ENCODE results near the gene SORBS2.

The SORBS2 gene

GRCh38 chr4:185755451-185755850 is 56.5 kb downstream of the SORBS2 start:
- Histone ChIP-seq H3K27me3 (ENCODE audit: control insufficient read depth, insufficient read depth, low read length) (no peaks in the 10 kb centered on the region), H3K9me3 (ENCODE audit: control insufficient read depth, low read length) (no peaks in the 10 kb centered on the region), H3K4me3 (ENCODE audit: low read length) (no peak overlapping the region), H3K9ac (ENCODE audit: low read length) (no peak overlapping the region), H3K36me3 (ENCODE audit: control insufficient read depth, insufficient read depth, low read length) (no peaks in the 10 kb centered on the region), H3K4me1 (ENCODE audit: control insufficient read depth, insufficient read depth, low read length) (peaks cover 25% of the 10 kb centered on the region)

- H3K9me3 ChIP-seq (ENCODE audit: control insufficient read depth, low read length), result no peaks in the 10 kb centered on the region
- H3K9ac ChIP-seq (ENCODE audit: low read length), result no peak overlapping the region
- no peaks in the 10 kb centered on the region for H3K27me3 ChIP-seq (ENCODE audit: control insufficient read depth, insufficient read depth, low read length)
- H3K4me1 ChIP-seq (ENCODE audit: control insufficient read depth, insufficient read depth, low read length), result peaks cover 21% of the 10 kb centered on the region
- no peaks in the 10 kb centered on the region for H3K36me3 ChIP-seq (ENCODE audit: control insufficient read depth, insufficient read depth, low read length)
- no peak overlapping the region for H3K4me3 ChIP-seq (ENCODE audit: low read length)
Measured at GRCh38 chr4:185754961-185755360, 57.0 kb downstream of the SORBS2 start.

GRCh38 chr4:185752872-185753271 is 59.1 kb downstream of the SORBS2 start:
- Histone ChIP-seq H3K4me1 (ENCODE audit: control insufficient read depth, insufficient read depth, low read length) (peaks cover 12% of the 10 kb centered on the region), H3K36me3 (ENCODE audit: control insufficient read depth, insufficient read depth, low read length) (no peaks in the 10 kb centered on the region), H3K4me3 (ENCODE audit: low read length) (no peak overlapping the region), H3K9me3 (ENCODE audit: control insufficient read depth, low read length) (no peaks in the 10 kb centered on the region), H3K27me3 (ENCODE audit: control insufficient read depth, insufficient read depth, low read length) (no peaks in the 10 kb centered on the region), H3K9ac (ENCODE audit: low read length) (no peak overlapping the region)

- no peaks in the 10 kb centered on the region for H3K36me3 ChIP-seq (ENCODE audit: control insufficient read depth, insufficient read depth, low read length)
Measured at GRCh38 chr4:185749858-185750257, 62.1 kb downstream of the SORBS2 start.

GRCh38 chr4:185748901-185749390 is 63.0 kb downstream of the SORBS2 start:
- Histone ChIP-seq H3K36me3 (ENCODE audit: control insufficient read depth, insufficient read depth, low read length) (no peaks in the 10 kb centered on the region), H3K9me3 (ENCODE audit: control insufficient read depth, low read length) (no peaks in the 10 kb centered on the region), H3K27me3 (ENCODE audit: control insufficient read depth, insufficient read depth, low read length) (no peaks in the 10 kb centered on the region), H3K9ac (ENCODE audit: low read length) (no peak overlapping the region), H3K4me1 (ENCODE audit: control insufficient read depth, insufficient read depth, low read length) (no peaks in the 10 kb centered on the region), H3K4me3 (ENCODE audit: low read length) (no peak overlapping the region)

More at GRCh38 chr4:185749858-185750257, 62.1 kb downstream of the SORBS2 start:
- H3K27me3 ChIP-seq (ENCODE audit: control insufficient read depth, insufficient read depth, low read length), result no peaks in the 10 kb centered on the region
- H3K9me3 ChIP-seq (ENCODE audit: control insufficient read depth, low read length), result no peaks in the 10 kb centered on the region
- no peak overlapping the region for H3K4me3 ChIP-seq (ENCODE audit: low read length)
- peaks cover 7% of the 10 kb centered on the region for H3K4me1 ChIP-seq (ENCODE audit: control insufficient read depth, insufficient read depth, low read length)
- no peak overlapping the region for H3K9ac ChIP-seq (ENCODE audit: low read length)

GRCh38 chr4:185745891-185746290 is 66.1 kb downstream of the SORBS2 start:
- H3K9ac ChIP-seq (ENCODE audit: low read length), result no peak overlapping the region
- no peaks in the 10 kb centered on the region for H3K9me3 ChIP-seq (ENCODE audit: control insufficient read depth, low read length)
- no peaks in the 10 kb centered on the region for H3K36me3 ChIP-seq (ENCODE audit: control insufficient read depth, insufficient read depth, low read length)
- no peak overlapping the region for H3K4me3 ChIP-seq (ENCODE audit: low read length)
- H3K27me3 ChIP-seq (ENCODE audit: control insufficient read depth, insufficient read depth, low read length), result no peaks in the 10 kb centered on the region
- no peaks in the 10 kb centered on the region for H3K4me1 ChIP-seq (ENCODE audit: control insufficient read depth, insufficient read depth, low read length)

- Histone ChIP-seq H3K9ac (ENCODE audit: low read length) (no peak overlapping the region), H3K36me3 (ENCODE audit: control insufficient read depth, insufficient read depth, low read length) (no peaks in the 10 kb centered on the region), H3K9me3 (ENCODE audit: control insufficient read depth, low read length) (no peaks in the 10 kb centered on the region), H3K4me1 (ENCODE audit: control insufficient read depth, insufficient read depth, low read length) (no peaks in the 10 kb centered on the region), H3K27me3 (ENCODE audit: control insufficient read depth, insufficient read depth, low read length) (no peaks in the 10 kb centered on the region), H3K4me3 (ENCODE audit: low read length) (no peak overlapping the region)
Measured at GRCh38 chr4:185744946-185745345, 67.0 kb downstream of the SORBS2 start.

GRCh38 chr4:185744488-185744862 is 67.5 kb downstream of the SORBS2 start:
- no peaks in the 10 kb centered on the region for H3K4me1 ChIP-seq (ENCODE audit: control insufficient read depth, insufficient read depth, low read length)
- H3K9me3 ChIP-seq (ENCODE audit: control insufficient read depth, low read length), result no peaks in the 10 kb centered on the region
- H3K4me3 ChIP-seq (ENCODE audit: low read length), result no peak overlapping the region
- H3K27me3 ChIP-seq (ENCODE audit: control insufficient read depth, insufficient read depth, low read length), result no peaks in the 10 kb centered on the region
- no peak overlapping the region for H3K9ac ChIP-seq (ENCODE audit: low read length)
- no peaks in the 10 kb centered on the region for H3K36me3 ChIP-seq (ENCODE audit: control insufficient read depth, insufficient read depth, low read length)

GRCh38 chr4:185743722-185744487 is 68.1 kb downstream of the SORBS2 start:
- Histone ChIP-seq H3K9me3 (ENCODE audit: control insufficient read depth, low read length) (no peaks in the 10 kb centered on the region), H3K4me3 (ENCODE audit: low read length) (no peak overlapping the region), H3K27me3 (ENCODE audit: control insufficient read depth, insufficient read depth, low read length) (no peaks in the 10 kb centered on the region), H3K36me3 (ENCODE audit: control insufficient read depth, insufficient read depth, low read length) (no peaks in the 10 kb centered on the region), H3K4me1 (ENCODE audit: control insufficient read depth, insufficient read depth, low read length) (no peaks in the 10 kb centered on the region), H3K9ac (ENCODE audit: low read length) (no peak overlapping the region)

GRCh38 chr4:185742766-185743165 is 69.2 kb downstream of the SORBS2 start:
- Histone ChIP-seq H3K36me3 (ENCODE audit: control insufficient read depth, insufficient read depth, low read length) (no peaks in the 10 kb centered on the region), H3K27me3 (ENCODE audit: control insufficient read depth, insufficient read depth, low read length) (no peaks in the 10 kb centered on the region), H3K9ac (ENCODE audit: low read length) (no peak overlapping the region), H3K4me3 (ENCODE audit: low read length) (no peak overlapping the region), H3K4me1 (ENCODE audit: control insufficient read depth, insufficient read depth, low read length) (no peaks in the 10 kb centered on the region), H3K9me3 (ENCODE audit: control insufficient read depth, low read length) (no peaks in the 10 kb centered on the region)

- Histone ChIP-seq H3K9me3 (ENCODE audit: control insufficient read depth, low read length) (no peaks in the 10 kb centered on the region), H3K4me3 (ENCODE audit: low read length) (no peak overlapping the region), H3K27me3 (ENCODE audit: control insufficient read depth, insufficient read depth, low read length) (no peaks in the 10 kb centered on the region), H3K36me3 (ENCODE audit: control insufficient read depth, insufficient read depth, low read length) (no peaks in the 10 kb centered on the region), H3K4me1 (ENCODE audit: control insufficient read depth, insufficient read depth, low read length) (no peaks in the 10 kb centered on the region), H3K9ac (ENCODE audit: low read length) (no peak overlapping the region)
Measured at GRCh38 chr4:185741795-185742194, 70.2 kb downstream of the SORBS2 start.

- no peaks in the 10 kb centered on the region for H3K36me3 ChIP-seq (ENCODE audit: control insufficient read depth, insufficient read depth, low read length)
- H3K4me1 ChIP-seq (ENCODE audit: control insufficient read depth, insufficient read depth, low read length), result no peaks in the 10 kb centered on the region
- no peaks in the 10 kb centered on the region for H3K9me3 ChIP-seq (ENCODE audit: control insufficient read depth, low read length)
- no peaks in the 10 kb centered on the region for H3K27me3 ChIP-seq (ENCODE audit: control insufficient read depth, insufficient read depth, low read length)
- no peak overlapping the region for H3K4me3 ChIP-seq (ENCODE audit: low read length)
- H3K9ac ChIP-seq (ENCODE audit: low read length), result no peak overlapping the region
Measured at GRCh38 chr4:185740471-185740873, 71.5 kb downstream of the SORBS2 start.
